Fibroblast of villous mesenchyme (primary cell): Measurements from ENCODE around the gene COPS3. TPM values are rescaled to one million over a fixed set of nuclear protein-coding genes. Genes with fewer than 3 reads are reported as not detected.

ENCODE experiments used
- DNase-seq: peaks from one replicate; pipeline ENCODE4 v3.0.0-alpha.2; 2010; ENCODE audit warnings: low read depth
- H3K4me3 ChIP-seq: 2 replicates; pipeline ENCODE4 v1.5.1; 2011; ENCODE audit warnings: low read depth, mild to moderate bottlenecking, low read length
- total RNA-seq: library from RNA; depleted of rRNA; stranded (reverse); fragments of >200 nt; gene quantifications from 2 replicates; pipeline ENCODE4 v1.2.3, GENCODE V29; 2012
- TF ChIP-seq, protein P1 (sequence below): IDR thresholded peaks from 2 replicates; pipeline ENCODE4 v1.5.1; 2012; ENCODE audit warnings: low read depth, mild to moderate bottlenecking, low read length; ENCODE audit not compliant: insufficient read depth

Gene COPS3
- total RNA-seq, 1 donor, result 93.7 TPM

- TF ChIP-seq, protein P1, sequence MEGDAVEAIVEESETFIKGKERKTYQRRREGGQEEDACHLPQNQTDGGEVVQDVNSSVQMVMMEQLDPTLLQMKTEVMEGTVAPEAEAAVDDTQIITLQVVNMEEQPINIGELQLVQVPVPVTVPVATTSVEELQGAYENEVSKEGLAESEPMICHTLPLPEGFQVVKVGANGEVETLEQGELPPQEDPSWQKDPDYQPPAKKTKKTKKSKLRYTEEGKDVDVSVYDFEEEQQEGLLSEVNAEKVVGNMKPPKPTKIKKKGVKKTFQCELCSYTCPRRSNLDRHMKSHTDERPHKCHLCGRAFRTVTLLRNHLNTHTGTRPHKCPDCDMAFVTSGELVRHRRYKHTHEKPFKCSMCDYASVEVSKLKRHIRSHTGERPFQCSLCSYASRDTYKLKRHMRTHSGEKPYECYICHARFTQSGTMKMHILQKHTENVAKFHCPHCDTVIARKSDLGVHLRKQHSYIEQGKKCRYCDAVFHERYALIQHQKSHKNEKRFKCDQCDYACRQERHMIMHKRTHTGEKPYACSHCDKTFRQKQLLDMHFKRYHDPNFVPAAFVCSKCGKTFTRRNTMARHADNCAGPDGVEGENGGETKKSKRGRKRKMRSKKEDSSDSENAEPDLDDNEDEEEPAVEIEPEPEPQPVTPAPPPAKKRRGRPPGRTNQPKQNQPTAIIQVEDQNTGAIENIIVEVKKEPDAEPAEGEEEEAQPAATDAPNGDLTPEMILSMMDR, result no peak
- DNase-seq, result no peak
- no peak overlapping the region for H3K4me3 ChIP-seq
Measured at GRCh38 chr17:17220529-17220928, 60.5 kb downstream of the COPS3 start.

DNA sequence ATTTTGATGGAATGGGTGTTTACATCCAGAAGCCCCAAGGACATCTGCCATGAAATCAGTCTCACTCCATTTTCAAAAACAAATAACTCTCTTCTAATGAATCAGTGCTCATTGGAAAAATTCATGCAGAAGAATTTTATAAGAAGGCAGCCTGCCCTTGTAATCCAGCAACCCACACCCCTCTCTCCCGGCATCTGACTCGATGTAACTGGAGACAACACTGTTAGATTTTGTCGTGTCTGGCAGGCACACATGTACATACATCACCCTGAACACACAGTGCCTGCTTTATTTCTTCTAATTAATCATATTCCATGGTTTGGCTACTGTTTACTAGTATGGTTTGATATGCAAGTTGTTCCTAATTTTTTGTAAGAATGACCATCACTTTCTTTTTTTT lies 63.1 kb downstream of the COPS3 start:
- no peak overlapping the region for H3K4me3 ChIP-seq
- DNase-seq, result no peak
- TF ChIP-seq, protein P1, result no peak

DNA sequence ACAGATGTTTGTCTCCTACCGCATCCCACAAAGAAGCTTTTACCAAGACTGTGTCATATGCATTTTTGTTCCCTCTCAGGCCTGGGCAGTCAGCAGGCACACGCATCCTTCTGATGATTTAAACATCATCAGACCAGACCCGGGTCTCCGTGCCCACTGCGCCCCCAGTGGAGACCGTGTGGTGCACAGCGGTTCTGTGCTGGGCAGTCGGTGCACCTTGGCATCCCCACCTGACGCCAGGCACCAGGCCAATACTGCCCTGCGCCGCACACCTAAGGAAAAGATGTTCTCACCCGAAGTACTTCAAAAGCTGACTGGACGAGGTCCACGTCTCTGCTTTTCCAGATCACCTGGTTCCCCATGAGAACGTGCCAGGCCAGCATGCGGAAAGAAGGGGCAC lies 64.3 kb downstream of the COPS3 start:
- TF ChIP-seq, protein P1, result no peak
- no peak for DNase-seq
- no peak overlapping the region for H3K4me3 ChIP-seq

DNA sequence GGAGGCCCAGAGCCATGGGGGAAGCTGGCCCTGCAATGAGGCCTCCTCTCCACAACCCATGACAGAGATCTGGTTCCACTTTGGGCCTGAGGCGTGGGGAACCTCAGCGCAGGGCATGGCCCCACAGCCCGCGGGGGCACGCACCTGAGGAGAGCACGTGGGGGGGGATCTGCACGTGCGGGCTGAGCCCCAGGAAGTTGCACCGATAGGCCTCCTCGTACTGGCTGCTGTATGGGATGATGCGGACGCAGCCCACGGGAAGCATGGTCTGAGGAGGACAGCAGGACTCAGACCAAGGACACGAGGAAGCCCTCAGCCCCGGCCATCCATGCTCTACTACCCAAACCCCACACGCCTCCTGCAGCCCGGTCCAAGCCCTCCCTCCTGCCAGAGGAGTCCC lies 64.8 kb downstream of the COPS3 start:
- H3K4me3 ChIP-seq, result no peak overlapping the region
- TF ChIP-seq, protein P1, result no peak
- no peak for DNase-seq

DNA sequence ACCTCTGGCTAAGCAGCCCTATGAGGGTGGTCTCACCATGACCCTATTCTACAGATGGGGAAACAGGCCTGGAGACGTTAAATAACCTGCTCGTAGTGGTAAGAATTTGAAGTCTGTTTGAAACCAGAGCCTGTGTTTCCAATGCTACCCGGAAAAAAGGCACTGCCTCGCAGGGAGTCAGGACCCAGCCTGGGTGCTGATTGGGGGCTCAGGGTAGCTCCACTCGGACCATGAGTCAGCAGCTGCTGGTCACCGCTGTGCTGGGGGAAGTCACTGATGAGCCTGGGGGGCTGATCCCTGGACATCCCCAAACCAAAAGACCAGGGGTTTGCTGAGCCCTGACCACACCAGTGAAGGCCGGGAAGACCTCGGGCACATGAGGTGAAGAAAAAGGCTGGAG lies 65.5 kb downstream of the COPS3 start:
- H3K4me3 ChIP-seq, result no peak overlapping the region
- TF ChIP-seq, protein P1, result no peak
- no peak for DNase-seq

DNA sequence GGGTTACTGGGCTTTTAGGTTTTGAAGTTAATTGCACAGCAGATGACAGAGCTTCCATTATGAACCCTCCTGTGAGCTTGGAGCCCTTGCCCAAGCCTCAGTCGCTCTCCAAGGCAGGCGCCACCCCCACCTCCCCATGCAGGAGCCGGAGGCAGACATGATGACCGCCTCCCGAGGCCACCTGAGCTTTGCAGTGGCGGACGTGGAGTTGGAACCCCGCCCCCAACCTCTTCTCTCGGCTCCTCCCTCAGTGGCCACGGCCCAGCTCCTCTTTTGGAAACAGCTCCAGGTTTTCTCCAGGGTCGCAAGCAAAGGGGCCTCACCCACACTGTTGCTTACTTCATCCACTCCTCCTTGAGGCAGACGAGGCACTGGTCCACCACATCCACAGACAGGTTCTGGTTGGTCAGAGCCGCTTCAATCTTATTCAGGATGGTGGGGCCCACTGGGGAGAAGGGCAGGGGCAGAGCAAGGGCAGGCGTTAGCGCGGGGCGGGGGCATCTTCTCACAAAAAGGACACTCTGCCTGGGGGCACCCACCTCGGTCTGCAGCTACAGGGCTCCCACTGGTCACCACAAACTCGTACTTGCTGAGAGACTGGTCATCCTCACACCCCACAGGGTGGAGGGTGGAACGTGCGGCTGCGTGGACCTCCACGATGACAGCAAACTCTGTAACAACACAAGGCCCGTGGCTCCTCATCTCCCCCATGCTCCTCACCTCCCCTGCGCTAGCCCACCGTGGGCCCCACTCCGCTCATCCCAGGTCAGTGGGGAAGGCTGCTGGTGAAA lies 66.2 kb downstream of the COPS3 start:
- H3K4me3 ChIP-seq, result no peak overlapping the region
- TF ChIP-seq, protein P1, result no peak
- DNase-seq, result no peak

GRCh38 chr17:17213775-17214174 lies 67.3 kb downstream of the COPS3 start:
- TF ChIP-seq, protein P1, result no peak
- DNase-seq, result no peak
- H3K4me3 ChIP-seq, result no peak overlapping the region
